WI38 (cell line): Measurements from ENCODE around the gene MVK.

ENCODE experiments used
- H3K4me3 ChIP-seq: 2 replicates; pipeline ENCODE4 v1.5.1; 2011; ENCODE audit warnings: low read depth, mild to moderate bottlenecking, control low read depth, low read length
- TF ChIP-seq, protein P1 (sequence below): IDR thresholded peaks from 2 replicates; pipeline ENCODE4 v1.5.1; 2012; ENCODE audit warnings: low read depth, mild to moderate bottlenecking, control low read depth, low read length

The MVK gene

DNA sequence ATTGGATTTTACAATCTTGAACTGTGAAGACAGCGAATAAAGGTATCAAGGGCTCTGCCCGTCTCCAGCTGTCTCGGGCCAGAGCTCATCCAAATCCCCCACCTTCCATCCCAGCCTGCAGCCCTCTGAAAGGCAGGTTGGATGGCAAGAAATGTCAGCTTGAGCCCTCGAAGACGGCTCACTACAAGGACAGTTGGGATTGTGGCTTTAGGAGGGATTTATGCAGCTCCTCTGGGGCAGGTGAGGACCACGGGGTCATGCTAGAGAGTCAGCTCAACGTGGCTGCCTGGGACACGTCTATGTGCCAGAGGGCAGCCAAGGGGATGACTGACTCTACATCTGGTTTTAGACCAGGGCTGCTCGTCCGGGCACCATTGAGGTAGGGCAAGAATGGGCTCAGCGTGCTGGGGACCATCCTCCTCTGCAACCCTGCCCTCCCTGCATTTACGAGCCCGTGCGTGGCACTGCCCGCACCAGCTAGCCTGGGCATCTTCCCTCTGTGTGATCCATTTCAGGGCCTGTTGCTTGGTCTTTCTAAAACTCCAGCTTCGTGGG, 16.2 kb downstream of the MVK start:
- no peak overlapping the region for H3K4me3 ChIP-seq
- TF ChIP-seq, protein P1, sequence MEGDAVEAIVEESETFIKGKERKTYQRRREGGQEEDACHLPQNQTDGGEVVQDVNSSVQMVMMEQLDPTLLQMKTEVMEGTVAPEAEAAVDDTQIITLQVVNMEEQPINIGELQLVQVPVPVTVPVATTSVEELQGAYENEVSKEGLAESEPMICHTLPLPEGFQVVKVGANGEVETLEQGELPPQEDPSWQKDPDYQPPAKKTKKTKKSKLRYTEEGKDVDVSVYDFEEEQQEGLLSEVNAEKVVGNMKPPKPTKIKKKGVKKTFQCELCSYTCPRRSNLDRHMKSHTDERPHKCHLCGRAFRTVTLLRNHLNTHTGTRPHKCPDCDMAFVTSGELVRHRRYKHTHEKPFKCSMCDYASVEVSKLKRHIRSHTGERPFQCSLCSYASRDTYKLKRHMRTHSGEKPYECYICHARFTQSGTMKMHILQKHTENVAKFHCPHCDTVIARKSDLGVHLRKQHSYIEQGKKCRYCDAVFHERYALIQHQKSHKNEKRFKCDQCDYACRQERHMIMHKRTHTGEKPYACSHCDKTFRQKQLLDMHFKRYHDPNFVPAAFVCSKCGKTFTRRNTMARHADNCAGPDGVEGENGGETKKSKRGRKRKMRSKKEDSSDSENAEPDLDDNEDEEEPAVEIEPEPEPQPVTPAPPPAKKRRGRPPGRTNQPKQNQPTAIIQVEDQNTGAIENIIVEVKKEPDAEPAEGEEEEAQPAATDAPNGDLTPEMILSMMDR, result no peak

- H3K4me3 ChIP-seq, result no peak overlapping the region
- TF ChIP-seq, protein P1, result no peak
Observed at GRCh38 chr12:109590566-109590965, 17.0 kb downstream of the MVK start.

DNA sequence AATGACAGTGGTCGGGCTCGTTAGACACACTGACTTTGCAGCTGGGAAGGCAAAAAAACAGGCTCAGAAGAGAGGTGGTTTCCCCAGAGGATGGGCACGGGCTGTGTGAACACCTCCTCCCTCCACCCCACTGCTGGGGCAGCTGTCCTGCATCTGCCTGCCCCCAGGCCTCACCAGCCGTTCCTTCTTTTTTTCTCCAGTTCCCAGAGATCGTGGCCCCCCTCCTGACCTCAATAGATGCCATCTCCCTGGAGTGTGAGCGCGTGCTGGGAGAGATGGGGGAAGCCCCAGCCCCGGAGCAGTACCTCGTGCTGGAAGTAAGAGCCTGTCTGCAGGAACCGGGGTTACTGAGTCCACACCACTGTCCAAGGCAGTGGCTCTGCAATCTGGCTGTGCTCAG, 17.4 kb downstream of the MVK start:
- TF ChIP-seq, protein P1, result no peak
- no peak overlapping the region for H3K4me3 ChIP-seq

- TF ChIP-seq, protein P1, result no peak
- no peak overlapping the region for H3K4me3 ChIP-seq
Observed at GRCh38 chr12:109592195-109592904, 18.8 kb downstream of the MVK start.

- TF ChIP-seq, protein P1, result no peak
- H3K4me3 ChIP-seq, result no peak overlapping the region
Observed at GRCh38 chr12:109592905-109593272, 19.3 kb downstream of the MVK start.

GRCh38 chr12:109594556-109595317, 21.1 kb downstream of the MVK start:
- TF ChIP-seq, protein P1, result no peak
- H3K4me3 ChIP-seq, result no peak overlapping the region
